HL-60 (cell line): ENCODE measurements around the gene KRT85.

ENCODE experiments used
- POLR2AphosphoS5 ChIP-seq: IDR thresholded peaks from 2 replicates; pipeline ENCODE4 v1.6.1; 2012; ENCODE audit warnings: low read depth
- SPI1 ChIP-seq: IDR thresholded peaks from 2 replicates; pipeline ENCODE4 v1.6.1; 2012; ENCODE audit warnings: low read depth, mild to moderate bottlenecking, borderline replicate concordance
- TF ChIP-seq, protein P1 (sequence below): IDR thresholded peaks from one replicate; pipeline ENCODE4 v1.5.1; 2011; ENCODE audit warnings: low read length, control low read depth, inconsistent platforms; ENCODE audit not compliant: insufficient read depth
- TF ChIP-seq, protein P2 (sequence below): IDR thresholded peaks from 2 replicates; pipeline ENCODE4 v1.6.1; 2012; ENCODE audit warnings: low read depth; ENCODE audit not compliant: insufficient replicate concordance

DNA sequence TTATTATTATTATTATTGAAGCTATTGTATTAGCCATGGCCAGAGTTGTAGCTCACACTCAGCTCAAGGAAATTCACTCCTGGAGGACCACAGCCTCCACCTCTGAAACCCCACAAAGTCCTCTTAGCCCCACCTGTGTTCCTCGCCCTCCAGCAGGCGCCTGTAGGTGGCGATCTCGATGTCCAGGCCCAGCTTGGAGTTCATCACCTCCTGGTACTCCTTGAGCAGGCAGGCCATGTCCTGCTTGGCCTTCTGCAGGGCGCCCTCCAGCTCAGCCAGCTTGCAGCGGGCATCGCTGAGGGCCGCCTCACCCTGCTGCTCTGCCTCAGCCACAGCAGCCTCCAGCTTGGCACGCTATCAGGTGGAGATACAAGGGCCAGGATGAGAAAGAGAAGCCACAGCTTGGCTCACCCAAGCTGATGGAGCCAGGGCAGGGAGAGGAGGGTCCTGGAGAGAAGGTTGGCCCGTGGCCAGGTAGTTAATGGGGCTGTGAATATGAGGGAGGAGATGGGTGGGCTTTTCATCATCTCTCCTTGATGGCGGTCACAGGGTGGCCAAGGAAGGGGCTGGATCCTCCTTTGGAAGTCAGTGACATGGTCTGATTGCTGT lies 5.1 kb downstream of the KRT85 start:
- no peak for TF ChIP-seq POLR2AphosphoS5
- TF ChIP-seq, protein P1, sequence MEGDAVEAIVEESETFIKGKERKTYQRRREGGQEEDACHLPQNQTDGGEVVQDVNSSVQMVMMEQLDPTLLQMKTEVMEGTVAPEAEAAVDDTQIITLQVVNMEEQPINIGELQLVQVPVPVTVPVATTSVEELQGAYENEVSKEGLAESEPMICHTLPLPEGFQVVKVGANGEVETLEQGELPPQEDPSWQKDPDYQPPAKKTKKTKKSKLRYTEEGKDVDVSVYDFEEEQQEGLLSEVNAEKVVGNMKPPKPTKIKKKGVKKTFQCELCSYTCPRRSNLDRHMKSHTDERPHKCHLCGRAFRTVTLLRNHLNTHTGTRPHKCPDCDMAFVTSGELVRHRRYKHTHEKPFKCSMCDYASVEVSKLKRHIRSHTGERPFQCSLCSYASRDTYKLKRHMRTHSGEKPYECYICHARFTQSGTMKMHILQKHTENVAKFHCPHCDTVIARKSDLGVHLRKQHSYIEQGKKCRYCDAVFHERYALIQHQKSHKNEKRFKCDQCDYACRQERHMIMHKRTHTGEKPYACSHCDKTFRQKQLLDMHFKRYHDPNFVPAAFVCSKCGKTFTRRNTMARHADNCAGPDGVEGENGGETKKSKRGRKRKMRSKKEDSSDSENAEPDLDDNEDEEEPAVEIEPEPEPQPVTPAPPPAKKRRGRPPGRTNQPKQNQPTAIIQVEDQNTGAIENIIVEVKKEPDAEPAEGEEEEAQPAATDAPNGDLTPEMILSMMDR = no peak
- TF ChIP-seq SPI1 = no peak
- TF ChIP-seq, protein P2, sequence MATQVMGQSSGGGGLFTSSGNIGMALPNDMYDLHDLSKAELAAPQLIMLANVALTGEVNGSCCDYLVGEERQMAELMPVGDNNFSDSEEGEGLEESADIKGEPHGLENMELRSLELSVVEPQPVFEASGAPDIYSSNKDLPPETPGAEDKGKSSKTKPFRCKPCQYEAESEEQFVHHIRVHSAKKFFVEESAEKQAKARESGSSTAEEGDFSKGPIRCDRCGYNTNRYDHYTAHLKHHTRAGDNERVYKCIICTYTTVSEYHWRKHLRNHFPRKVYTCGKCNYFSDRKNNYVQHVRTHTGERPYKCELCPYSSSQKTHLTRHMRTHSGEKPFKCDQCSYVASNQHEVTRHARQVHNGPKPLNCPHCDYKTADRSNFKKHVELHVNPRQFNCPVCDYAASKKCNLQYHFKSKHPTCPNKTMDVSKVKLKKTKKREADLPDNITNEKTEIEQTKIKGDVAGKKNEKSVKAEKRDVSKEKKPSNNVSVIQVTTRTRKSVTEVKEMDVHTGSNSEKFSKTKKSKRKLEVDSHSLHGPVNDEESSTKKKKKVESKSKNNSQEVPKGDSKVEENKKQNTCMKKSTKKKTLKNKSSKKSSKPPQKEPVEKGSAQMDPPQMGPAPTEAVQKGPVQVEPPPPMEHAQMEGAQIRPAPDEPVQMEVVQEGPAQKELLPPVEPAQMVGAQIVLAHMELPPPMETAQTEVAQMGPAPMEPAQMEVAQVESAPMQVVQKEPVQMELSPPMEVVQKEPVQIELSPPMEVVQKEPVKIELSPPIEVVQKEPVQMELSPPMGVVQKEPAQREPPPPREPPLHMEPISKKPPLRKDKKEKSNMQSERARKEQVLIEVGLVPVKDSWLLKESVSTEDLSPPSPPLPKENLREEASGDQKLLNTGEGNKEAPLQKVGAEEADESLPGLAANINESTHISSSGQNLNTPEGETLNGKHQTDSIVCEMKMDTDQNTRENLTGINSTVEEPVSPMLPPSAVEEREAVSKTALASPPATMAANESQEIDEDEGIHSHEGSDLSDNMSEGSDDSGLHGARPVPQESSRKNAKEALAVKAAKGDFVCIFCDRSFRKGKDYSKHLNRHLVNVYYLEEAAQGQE = no peak
